ENCODE data around the gene FOXA3. TPM values are rescaled to one million over a fixed set of nuclear protein-coding genes. Genes with fewer than 3 reads are reported as not detected.
A peak's percentile ranks its signal among the peaks of the same experiment; 100 is the strongest.

Gene FOXA3
- total RNA-seq, 2 donors from 2014 or later = 31.5 to 53.7 TPM

DNA sequence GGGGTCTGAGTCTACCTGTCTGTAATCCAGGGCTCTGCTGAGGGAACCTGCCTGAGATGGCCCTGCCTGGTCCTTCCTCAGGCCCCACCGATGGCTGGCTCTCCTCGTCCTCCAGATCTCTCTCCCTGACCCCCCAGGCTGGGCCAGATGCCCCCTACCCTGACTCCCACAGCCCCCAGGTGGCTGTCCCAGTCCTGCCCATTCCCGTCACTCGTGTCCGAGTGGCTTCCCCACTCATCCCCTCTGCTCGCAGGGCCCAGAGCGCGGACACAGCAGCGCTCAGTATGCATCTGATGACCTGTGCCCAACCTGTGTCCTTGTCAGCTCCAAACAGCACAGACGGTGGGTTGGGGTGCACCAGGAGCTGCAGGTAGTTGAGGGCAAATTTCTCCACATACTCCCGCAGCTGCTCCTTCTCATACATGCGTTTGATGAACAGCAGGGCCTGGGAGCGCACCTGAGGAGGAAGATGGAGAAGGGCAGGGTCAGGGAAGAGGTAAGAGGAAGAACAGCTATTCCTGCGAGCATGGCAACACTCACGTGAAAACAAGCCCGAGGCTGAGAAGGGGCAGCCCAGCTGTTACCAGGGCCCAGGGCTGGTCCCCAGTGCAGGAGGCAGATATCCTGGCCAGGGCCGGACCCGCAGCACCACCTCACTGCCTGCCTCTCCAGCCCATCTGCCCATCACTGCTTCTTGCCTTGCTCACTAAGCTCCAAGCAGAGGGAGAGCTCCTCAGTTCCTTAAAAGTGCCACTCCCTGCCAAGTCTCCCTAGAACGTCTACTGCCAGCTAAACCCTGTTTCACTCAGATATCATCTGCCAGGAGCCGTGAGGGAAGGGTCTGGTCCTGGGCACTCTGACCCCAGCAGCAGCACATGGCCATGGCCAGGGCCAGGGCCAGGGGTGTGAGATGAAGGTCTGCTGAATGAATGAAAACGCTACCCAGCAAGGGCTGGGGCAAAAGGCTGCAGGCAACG, 37.9 kb upstream of the FOXA3 start:
- DNase-seq = no peak
- intact Hi-C loops (cut with DNase I, micrococcal nuclease) = no loop called here
- ATAC-seq = no peak

GRCh38 chr19:45826934-45827333, 37.2 kb upstream of the FOXA3 start:
- intact Hi-C loops (cut with DNase I, micrococcal nuclease) = no loop called here
- DNase-seq = no peak

DNA sequence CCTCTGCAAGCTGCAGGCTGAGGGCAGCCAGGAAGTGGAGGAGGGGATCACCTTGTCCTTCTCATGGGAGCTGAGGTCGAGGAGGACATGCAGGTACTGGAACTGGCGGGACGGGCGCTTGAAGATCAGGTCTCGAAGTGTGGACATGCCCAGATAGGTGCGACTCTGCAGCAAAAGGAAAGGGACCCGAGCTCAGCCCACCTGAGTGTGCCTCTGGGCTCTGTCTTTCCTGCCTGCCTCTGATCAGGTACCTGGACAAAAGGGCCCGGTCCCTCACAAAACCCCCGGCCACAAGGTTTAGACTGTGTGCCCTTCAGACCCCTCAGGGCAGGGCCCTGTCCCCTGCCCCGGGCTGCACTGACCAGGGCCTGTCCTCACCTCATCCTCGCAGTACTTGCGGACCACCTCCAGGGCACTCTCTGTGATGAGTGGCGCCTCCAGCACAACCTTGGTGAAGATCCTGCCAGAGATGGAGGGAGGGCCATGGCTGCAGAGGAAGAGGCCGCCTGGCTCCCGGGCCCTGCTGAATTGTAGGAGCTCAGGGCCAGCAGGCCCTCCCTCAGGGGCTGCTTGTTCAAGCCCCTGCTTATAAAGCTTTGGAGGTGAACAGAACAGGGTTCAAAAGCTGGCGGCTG, 36.5 kb upstream of the FOXA3 start:
- ATAC-seq = no peak
- intact Hi-C loops (cut with DNase I, micrococcal nuclease) = no loop called here
- DNase-seq = no peak

More at GRCh38 chr19:45826934-45827333, 37.2 kb upstream of the FOXA3 start:
- ATAC-seq = no peak

DNA sequence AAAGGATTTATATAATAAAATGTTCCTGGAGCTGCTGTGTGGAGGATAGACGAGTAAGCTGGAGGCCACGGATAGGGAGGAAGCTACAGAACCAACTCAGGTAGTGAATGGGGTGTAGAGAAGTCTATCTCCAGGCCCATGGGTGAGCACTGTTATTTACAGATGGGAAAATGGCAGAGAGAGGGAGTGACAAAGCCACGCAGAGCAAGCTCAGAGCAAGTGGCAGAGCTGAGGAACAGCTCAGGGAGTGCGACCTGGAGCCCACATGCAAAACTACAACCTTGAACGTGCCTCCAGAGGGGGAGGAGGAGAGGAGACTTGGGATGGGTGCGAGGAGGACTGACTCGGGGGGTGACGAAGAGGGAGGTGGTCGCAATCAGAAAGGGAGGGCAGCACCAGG, 35.6 kb upstream of the FOXA3 start:
- ATAC-seq = no peak
- intact Hi-C loops (cut with DNase I, micrococcal nuclease) = no loop called here
- DNase-seq = no peak

- no peak for DNase-seq
- intact Hi-C loops (cut with DNase I, micrococcal nuclease) = no loop called here
- ATAC-seq = no peak
Observed at GRCh38 chr19:45828945-45829344, 35.2 kb upstream of the FOXA3 start.

- no peak for ATAC-seq
- intact Hi-C loops (cut with DNase I, micrococcal nuclease) = no loop called here
Observed at GRCh38 chr19:45834970-45835369, 29.2 kb upstream of the FOXA3 start.

GRCh38 chr19:45842198-45842597, 21.9 kb upstream of the FOXA3 start:
- DNase-seq = no peak
- intact Hi-C loops (cut with DNase I, micrococcal nuclease) = no loop called here
- ATAC-seq = no peak

More at GRCh38 chr19:45834970-45835369, 29.2 kb upstream of the FOXA3 start:
- no peak for DNase-seq

GRCh38 chr19:45847663-45848062, 16.5 kb upstream of the FOXA3 start:
- ATAC-seq (no peak), DNase-seq (no peak)
- intact Hi-C loops (cut with DNase I, micrococcal nuclease) = no loop called here

GRCh38 chr19:45848922-45849321, 15.2 kb upstream of the FOXA3 start:
- intact Hi-C loops (cut with DNase I, micrococcal nuclease) = no loop called here
- ATAC-seq (no peak), DNase-seq (no peak)

DNA sequence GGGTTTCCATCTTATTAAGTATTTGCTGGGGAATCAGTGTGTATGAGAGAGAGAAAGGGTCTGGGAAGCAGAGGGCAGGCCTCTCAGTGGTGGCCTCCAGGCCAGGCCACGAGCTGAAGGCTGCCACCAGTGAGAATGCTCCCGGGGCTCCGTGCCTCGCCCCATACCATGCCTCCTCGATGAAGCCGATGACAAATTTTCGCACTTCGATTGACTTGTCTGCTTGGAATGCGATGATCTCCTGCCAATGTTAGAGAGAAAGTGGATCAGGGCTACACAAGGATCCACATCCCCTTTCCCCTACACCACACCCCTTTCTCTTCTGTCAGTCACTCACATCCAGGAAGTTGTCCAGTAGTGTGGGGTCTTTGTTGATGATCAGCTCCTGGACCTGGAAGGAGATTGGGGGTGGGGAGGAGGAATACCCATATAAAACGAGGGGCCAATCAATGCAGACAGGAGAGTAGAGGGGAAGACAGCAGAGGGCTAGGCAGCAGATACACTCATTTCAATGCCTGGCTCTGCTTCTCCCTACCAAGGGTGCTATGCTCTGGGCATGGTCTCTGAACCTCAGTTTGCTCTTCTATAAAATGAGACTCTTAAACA, 11.9 kb upstream of the FOXA3 start:
- DNase-seq (no peak), ATAC-seq (no peak)
- intact Hi-C loops (cut with DNase I, micrococcal nuclease) = no loop called here

DNA sequence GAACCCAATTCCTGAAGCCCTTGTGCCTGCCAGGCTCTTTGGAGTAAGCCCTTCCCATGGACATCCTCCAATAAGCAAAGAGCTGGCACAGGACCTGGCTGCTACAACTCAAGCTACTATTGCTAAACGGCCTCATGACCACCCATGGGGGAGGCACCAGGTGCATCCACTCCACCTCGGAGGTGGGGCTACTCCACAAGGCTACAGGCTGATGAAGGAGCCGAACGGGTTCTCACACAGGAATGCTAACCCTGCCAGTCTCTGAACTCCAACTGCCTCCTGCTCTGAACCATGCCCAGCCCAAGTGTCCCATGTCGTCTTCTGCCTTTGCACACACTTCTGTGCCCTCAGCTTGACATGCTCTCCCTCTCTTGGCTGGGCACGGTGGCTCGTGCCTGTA, 11.1 kb upstream of the FOXA3 start:
- no peak for DNase-seq
- no peak for ATAC-seq
- intact Hi-C loops (cut with DNase I, micrococcal nuclease) = no loop called here

DNA sequence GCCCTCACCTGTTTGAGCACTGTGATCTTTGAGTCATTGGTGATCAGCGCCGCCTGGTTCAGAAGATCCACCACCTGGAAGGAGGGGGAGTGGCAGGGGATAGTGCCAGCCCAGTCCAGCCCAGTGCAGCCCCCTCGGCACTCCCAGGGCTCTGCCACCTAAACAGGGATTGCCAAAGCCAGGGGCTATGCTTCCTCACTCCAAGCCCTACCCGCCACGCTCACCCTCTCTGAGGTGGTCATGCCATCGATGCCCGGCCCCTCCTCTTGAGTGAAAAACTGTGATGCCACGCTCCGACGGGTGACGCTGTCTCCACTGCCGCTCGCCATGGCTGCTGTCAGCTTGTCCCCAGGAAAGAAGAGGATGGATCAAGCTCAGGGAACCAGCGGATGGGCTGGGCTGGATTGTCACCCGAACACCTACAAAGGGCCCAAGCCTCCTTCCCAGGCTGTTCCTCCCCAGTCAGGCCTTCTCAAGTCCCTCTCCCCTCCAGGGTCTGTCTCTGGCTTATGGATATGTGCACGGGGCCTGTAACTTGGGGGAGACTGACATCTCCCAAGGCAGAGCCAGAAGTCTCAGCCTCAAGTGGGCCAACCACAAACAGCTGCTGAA, 9.9 kb upstream of the FOXA3 start:
- ATAC-seq (no peak), DNase-seq (no peak)
- intact Hi-C loops (cut with DNase I, micrococcal nuclease) = no loop called here

DNA sequence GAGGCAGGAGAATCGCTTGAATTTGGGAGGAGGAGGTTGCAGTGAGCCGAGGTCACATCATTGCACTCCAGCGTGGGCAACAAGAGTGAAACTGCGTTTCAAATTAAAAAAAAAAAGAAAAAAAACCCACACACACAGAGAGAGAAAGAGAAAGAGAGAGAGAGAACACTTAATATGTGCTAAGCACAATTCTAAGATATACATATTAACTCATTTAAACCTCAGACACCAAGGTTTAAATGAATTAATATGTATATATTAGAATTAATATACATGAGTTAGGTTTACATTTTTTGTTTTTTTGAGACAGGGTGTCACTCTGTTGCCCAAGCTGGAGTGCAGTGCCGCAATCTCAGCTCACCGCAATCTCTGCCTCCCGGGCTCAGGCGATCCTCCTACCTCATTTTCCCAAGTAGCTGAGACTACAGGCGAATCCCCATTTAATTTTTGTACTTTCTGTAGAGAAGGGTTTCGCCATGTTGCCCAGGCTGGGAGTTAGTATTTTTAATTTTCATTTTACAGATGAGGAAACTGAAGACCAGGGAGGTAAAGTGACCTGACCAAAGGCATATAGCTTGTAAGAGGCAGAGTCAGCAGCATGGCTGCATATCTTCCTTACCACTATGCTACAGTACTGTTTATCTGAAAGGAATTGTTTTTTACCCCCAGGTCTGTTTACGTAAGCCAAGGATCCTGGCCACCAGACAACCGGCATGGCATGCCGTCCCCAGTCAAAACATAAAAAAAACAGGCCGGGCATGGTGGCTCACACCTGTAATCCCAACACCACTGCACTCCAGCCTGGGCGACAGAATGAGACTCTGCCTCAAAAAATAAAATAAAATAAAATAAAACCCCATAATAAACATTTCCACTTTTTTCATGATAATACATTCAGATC, 3.5 kb upstream of the FOXA3 start:
- intact Hi-C loops (cut with DNase I, micrococcal nuclease) = no loop called here
- DNase-seq = no peak
- ATAC-seq = no peak

DNA sequence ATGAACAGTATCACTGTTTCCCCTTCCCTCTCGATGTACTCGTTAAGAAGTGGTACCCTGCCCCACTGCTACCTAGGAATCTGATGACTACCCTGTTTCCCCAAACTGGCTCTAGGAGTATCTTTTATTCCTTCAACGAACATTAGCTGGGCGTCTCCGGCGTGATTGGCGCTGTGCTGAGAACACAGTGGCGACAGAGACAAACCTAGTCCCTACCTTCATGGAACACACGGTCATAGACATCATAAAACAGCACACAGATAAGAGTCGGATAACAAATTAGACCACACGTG, 1.9 kb upstream of the FOXA3 start:
- intact Hi-C loops (cut with DNase I, micrococcal nuclease) = no loop called here
- DNase-seq (no peak), ATAC-seq (peak; percentile 46)

- peak; percentile 99 for DNase-seq
- peak; percentile 81 for ATAC-seq
- intact Hi-C loops (cut with DNase I, micrococcal nuclease) = no loop called here
Observed at GRCh38 chr19:45862564-45863334, 1.4 kb upstream of the FOXA3 start, which contains the start of gene SYMPK. SYMPK (minus strand) TSS chr19:45863147; CDS start chr19:45854495, 8,652 bp downstream.

DNA sequence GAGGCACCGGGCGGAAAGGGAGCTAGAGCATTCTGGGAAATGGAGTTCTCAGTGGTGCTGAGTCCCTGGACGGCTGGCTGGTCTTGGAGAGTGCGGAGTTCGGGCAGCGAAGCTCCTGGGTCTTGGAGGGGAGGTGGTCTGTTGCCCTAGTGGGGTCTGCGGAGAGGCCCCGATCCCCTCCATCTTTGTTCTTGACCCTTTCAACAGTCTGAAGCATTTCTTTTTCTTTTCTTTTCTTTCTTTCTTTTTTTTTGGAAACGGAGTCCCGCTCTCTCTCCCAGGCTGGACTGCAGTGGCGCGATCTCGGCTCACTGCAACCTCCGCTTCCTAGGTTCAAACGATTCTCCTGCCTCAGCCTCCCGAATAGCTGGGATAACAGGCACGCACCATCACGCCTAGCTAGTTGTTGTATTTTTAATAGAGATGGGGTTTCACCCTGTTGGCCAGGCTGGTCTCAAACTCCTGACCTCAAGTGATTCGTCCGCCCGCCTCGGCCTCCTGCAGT, 739 bp upstream of the FOXA3 start:
- intact Hi-C loops (cut with DNase I, micrococcal nuclease) = no loop called here
- peak in 1 of 2 donors; percentile 48 for DNase-seq
- ATAC-seq = no peak

GRCh38 chr19:45864629-45865082, 530 bp downstream of the FOXA3 start:
- intact Hi-C loops (cut with DNase I, micrococcal nuclease) = no loop called here
- DNase-seq = no peak
- no peak for ATAC-seq
